Thoracic aorta (tissue), 2 donors: ENCODE data around the gene KRTAP10-10. TPM values are rescaled to one million over a fixed set of nuclear protein-coding genes. Genes with fewer than 3 reads are reported as not detected.
"Not testable (repeated sequence)": the region's sequence is repeated elsewhere in the genome, so short reads cannot be mapped to it uniquely, and the experiment has no call there.

ENCODE experiments used
- ATAC-seq: fragments of 150-250 bp; one replicate; pipeline ENCODE4 v1.8.0; 2017; ENCODE audit warnings: low read depth; ENCODE audit not compliant: insufficient number of reproducible peaks, low FRiP score
- DNase-seq: peaks from one replicate; pipeline ENCODE4 v3.0.0-alpha.2; 2020; ENCODE audit warnings: low spot score
- H3K27ac ChIP-seq, 2 donors: fragments of 200-600 bp; sonication (generic); 1 replicate in 1 of 2; 2 replicates in 1 of 2; pipeline ENCODE4 v1.5.1; 2016; ENCODE audit warnings: mild to moderate bottlenecking in 2 of 2, moderate library complexity in 2 of 2
- H3K27me3 ChIP-seq: fragments of 200-600 bp; sonication (generic); replicated peaks from 2 replicates; pipeline ENCODE4 v1.6.0; 2016; ENCODE audit warnings: mild to moderate bottlenecking; ENCODE audit not compliant: insufficient read depth
- H3K36me3 ChIP-seq: fragments of 200-600 bp; sonication (generic); one replicate; pipeline ENCODE4 v1.5.1; 2016
- H3K4me1 ChIP-seq, 2 donors: fragments of 200-600 bp; sonication (generic); 1 replicate in 1 of 2; 2 replicates in 1 of 2; pipeline versions ENCODE4 v1.5.1 to v1.6.0; 2016; ENCODE audit warnings: low read depth in 2 of 2, mild to moderate bottlenecking in 1 of 2; ENCODE audit not compliant: control insufficient read depth in 1 of 2
- H3K4me3 ChIP-seq: fragments of 200-600 bp; sonication (generic); 2 replicates; pipeline ENCODE4 v1.5.1; 2016; ENCODE audit warnings: mild to moderate bottlenecking
- H3K9me3 ChIP-seq: fragments of 200-600 bp; sonication (generic); 2 replicates; pipeline ENCODE4 v1.5.1; 2016
- CTCF ChIP-seq: fragments of 200-600 bp; sonication (generic); IDR thresholded peaks from one replicate; pipeline ENCODE4 v1.5.1; 2019; ENCODE audit warnings: antibody characterized with exemption
- total RNA-seq, 2 donors: library from RNA; depleted of rRNA; stranded (reverse); fragments of >200 nt; gene quantifications; one replicate each; pipeline versions ENCODE4 v1.1.0 to v1.2.3, GENCODE V29; 2016

The KRTAP10-10 gene
- not detected for total RNA-seq

GRCh38 chr21:44637018-44637850, at the start of gene KRTAP10-10:
TSS of gene KRTAP10-10 (plus strand) at chr21:44637356. CDS start at chr21:44637418, 62 bp downstream.
- DNase-seq (no peak), ATAC-seq (no peak)
- Histone ChIP-seq H3K27me3 (no peaks in the 10 kb centered on the region), H3K27ac (no peak within 1 kb of the TSS), H3K36me3 (no peaks in the 10 kb centered on the region), H3K4me3 (no peak within 1 kb of the TSS), H3K9me3 (peaks cover 5% of the 10 kb centered on the region), H3K4me1 (no peaks in the 10 kb centered on the region)
- no peak for TF ChIP-seq CTCF

GRCh38 chr21:44589094-44589493, 48.1 kb upstream of the KRTAP10-10 start:
- no peak for DNase-seq
- no peaks in the 10 kb centered on the region for H3K27me3 ChIP-seq
- TF ChIP-seq CTCF = no peak

GRCh38 chr21:44589586-44590305, 47.4 kb upstream of the KRTAP10-10 start:
- DNase-seq (no peak), ATAC-seq (no peak)
- Histone ChIP-seq H3K36me3 (no peaks in the 10 kb centered on the region), H3K4me1 (no peaks in the 10 kb centered on the region), H3K27me3 (no peaks in the 10 kb centered on the region), H3K27ac (no peak overlapping the region), H3K9me3 (no peaks in the 10 kb centered on the region), H3K4me3 (no peak overlapping the region)
- TF ChIP-seq CTCF = no peak

More at GRCh38 chr21:44589094-44589493, 48.1 kb upstream of the KRTAP10-10 start:
- no peak overlapping the region for H3K4me3 ChIP-seq
- no peaks in the 10 kb centered on the region for H3K4me1 ChIP-seq
- no peaks in the 10 kb centered on the region for H3K36me3 ChIP-seq
- no peak overlapping the region for H3K27ac ChIP-seq
- no peaks in the 10 kb centered on the region for H3K9me3 ChIP-seq
- no peak for ATAC-seq

GRCh38 chr21:44590311-44590721, 46.8 kb upstream of the KRTAP10-10 start:
- Histone ChIP-seq H3K9me3 (no peaks in the 10 kb centered on the region), H3K27me3 (no peaks in the 10 kb centered on the region), H3K4me1 (no peaks in the 10 kb centered on the region), H3K27ac (no peak overlapping the region), H3K4me3 (no peak overlapping the region), H3K36me3 (no peaks in the 10 kb centered on the region)
- TF ChIP-seq CTCF = no peak
- ATAC-seq = no peak
- DNase-seq = no peak

- not testable (repeated sequence) for H3K4me3 ChIP-seq, DNase-seq, H3K9me3 ChIP-seq, H3K27ac ChIP-seq, H3K4me1 ChIP-seq, ATAC-seq, H3K27me3 ChIP-seq, H3K36me3 ChIP-seq
Measured at GRCh38 chr21:44590897-44591800, 46.0 kb upstream of the KRTAP10-10 start.

GRCh38 chr21:44591801-44592130, 45.4 kb upstream of the KRTAP10-10 start:
- not testable (repeated sequence) for H3K4me1 ChIP-seq, H3K36me3 ChIP-seq, H3K4me3 ChIP-seq, H3K27ac ChIP-seq, H3K27me3 ChIP-seq, ATAC-seq, DNase-seq, H3K9me3 ChIP-seq
